ENCODE measurements around the gene GAR1.

DNA sequence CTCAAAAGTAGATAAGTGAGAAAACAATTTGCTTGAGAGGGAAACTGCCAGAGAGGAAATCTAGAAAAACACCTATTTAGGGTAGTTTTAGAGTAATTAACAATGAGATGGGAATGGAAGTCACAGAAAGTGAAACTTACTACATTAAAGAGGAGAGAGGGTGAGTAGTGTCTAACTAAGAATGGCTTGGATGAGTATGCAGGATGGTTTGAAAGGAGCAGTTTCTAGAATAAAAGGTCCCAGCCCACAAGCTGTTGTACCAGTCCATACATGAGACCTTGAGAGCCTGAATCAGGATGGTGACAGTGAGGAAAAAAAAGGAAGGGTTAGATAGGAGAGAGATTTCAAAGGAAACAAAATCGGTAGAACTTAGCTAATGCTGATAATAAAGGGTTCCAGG lies 1.3 kb downstream of the GAR1 start:
- TF ChIP-seq POLR2A (IDR thresholded peaks at IDR 0.05): no peak
- TF ChIP-seq, protein P1, sequence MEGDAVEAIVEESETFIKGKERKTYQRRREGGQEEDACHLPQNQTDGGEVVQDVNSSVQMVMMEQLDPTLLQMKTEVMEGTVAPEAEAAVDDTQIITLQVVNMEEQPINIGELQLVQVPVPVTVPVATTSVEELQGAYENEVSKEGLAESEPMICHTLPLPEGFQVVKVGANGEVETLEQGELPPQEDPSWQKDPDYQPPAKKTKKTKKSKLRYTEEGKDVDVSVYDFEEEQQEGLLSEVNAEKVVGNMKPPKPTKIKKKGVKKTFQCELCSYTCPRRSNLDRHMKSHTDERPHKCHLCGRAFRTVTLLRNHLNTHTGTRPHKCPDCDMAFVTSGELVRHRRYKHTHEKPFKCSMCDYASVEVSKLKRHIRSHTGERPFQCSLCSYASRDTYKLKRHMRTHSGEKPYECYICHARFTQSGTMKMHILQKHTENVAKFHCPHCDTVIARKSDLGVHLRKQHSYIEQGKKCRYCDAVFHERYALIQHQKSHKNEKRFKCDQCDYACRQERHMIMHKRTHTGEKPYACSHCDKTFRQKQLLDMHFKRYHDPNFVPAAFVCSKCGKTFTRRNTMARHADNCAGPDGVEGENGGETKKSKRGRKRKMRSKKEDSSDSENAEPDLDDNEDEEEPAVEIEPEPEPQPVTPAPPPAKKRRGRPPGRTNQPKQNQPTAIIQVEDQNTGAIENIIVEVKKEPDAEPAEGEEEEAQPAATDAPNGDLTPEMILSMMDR (IDR thresholded peaks at IDR 0.05): no peak
- TF ChIP-seq EP300 (IDR thresholded peaks at IDR 0.05): no peak
